Neutrophil (primary cell): Measurements from ENCODE around the gene AMD1.

Source experiments
- H3K27ac ChIP-seq: fragments of 200-600 bp; sonication (generic); 2 replicates; pipeline ENCODE4 v1.5.1; 2016; ENCODE audit warnings: mild to moderate bottlenecking, moderate library complexity
- H3K27me3 ChIP-seq: fragments of 200-600 bp; sonication (generic); 2 replicates; pipeline ENCODE4 v1.6.0; 2016; ENCODE audit warnings: mild to moderate bottlenecking
- H3K36me3 ChIP-seq: fragments of 200-600 bp; sonication (generic); 2 replicates; pipeline ENCODE4 v1.5.1; 2017
- H3K4me1 ChIP-seq, 2 experiments: fragments of 200-600 bp in 1 of 2; sonication (generic) in 1 of 2; 1 replicate in 1 of 2; 2 replicates in 1 of 2; pipeline versions ENCODE4 v1.5.1 to v1.6.1; 2013 to 2016; ENCODE audit warnings: low read depth in 1 of 2, low read length in 1 of 2, mild to moderate bottlenecking in 1 of 2, moderate library complexity in 1 of 2; ENCODE audit not compliant: control insufficient read depth in 1 of 2, insufficient read depth in 1 of 2
- H3K4me3 ChIP-seq, 2 experiments: fragments of 200-600 bp in 1 of 2; sonication (generic) in 1 of 2; 1 replicate in 1 of 2; 2 replicates in 1 of 2; pipeline ENCODE4 v1.5.1; 2013 to 2016; ENCODE audit warnings: low read depth in 1 of 2, low read length in 1 of 2, mild to moderate bottlenecking in 1 of 2, moderate library complexity in 1 of 2
- H3K9me3 ChIP-seq: fragments of 200-600 bp; sonication (generic); 2 replicates; pipeline ENCODE4 v1.5.1; 2016
- TF ChIP-seq, protein P1 (sequence below): fragments of 200-600 bp; sonication (generic); IDR thresholded peaks from 2 replicates; pipeline ENCODE4 v1.5.1; 2016; ENCODE audit warnings: antibody characterized with exemption

The AMD1 gene

DNA sequence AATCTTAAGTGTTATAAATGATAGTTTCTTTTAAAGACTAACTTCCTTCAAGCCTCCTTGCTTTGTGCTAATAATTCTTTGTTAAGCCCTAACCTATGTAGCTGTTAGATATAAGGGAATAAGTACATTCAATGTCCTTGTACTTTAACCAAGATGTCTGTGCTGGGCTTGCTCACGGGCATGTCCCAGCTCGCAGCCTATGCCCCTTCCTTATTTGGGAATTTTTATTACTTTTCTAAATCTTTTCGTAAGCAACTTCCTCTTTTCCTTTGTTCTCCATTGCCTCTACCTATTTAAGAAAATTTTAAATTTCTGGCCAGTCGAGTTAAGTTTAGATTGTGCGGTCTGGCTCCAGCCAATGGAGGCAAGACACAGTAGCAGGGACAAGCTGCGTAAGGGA lies 33.3 kb upstream of the AMD1 start:
- H3K27ac ChIP-seq: no peak overlapping the region
- no peaks in the 10 kb centered on the region for H3K9me3 ChIP-seq
- H3K4me3 ChIP-seq: no peak overlapping the region
- peaks cover 10% of the 10 kb centered on the region in 2 experiments for H3K4me1 ChIP-seq
- TF ChIP-seq, protein P1, sequence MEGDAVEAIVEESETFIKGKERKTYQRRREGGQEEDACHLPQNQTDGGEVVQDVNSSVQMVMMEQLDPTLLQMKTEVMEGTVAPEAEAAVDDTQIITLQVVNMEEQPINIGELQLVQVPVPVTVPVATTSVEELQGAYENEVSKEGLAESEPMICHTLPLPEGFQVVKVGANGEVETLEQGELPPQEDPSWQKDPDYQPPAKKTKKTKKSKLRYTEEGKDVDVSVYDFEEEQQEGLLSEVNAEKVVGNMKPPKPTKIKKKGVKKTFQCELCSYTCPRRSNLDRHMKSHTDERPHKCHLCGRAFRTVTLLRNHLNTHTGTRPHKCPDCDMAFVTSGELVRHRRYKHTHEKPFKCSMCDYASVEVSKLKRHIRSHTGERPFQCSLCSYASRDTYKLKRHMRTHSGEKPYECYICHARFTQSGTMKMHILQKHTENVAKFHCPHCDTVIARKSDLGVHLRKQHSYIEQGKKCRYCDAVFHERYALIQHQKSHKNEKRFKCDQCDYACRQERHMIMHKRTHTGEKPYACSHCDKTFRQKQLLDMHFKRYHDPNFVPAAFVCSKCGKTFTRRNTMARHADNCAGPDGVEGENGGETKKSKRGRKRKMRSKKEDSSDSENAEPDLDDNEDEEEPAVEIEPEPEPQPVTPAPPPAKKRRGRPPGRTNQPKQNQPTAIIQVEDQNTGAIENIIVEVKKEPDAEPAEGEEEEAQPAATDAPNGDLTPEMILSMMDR: no peak
- H3K27me3 ChIP-seq: no peaks in the 10 kb centered on the region
- H3K36me3 ChIP-seq: no peaks in the 10 kb centered on the region

DNA sequence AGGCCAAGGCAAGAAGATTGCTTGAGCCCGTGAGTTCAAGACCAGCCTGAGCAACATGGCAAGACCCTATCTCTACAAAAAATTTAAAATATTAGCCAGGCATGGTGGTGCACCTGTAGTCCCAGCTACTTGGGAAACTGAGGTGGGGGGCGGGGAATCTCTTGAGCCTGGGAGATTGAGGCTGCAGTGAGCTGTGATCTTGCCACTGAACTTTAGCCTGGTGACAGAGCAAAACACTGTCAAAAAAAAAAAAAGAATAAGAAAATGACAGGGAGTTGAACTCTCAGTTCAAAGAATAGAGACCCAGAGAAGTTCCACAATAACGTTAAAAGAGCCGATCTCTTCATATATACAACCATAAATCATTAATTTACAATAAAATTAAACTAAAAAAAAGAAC lies 24.8 kb upstream of the AMD1 start:
- TF ChIP-seq, protein P1: no peak
- no peaks in the 10 kb centered on the region for H3K9me3 ChIP-seq
- no peak overlapping the region for H3K27ac ChIP-seq
- H3K27me3 ChIP-seq: no peaks in the 10 kb centered on the region
- no peaks in the 10 kb centered on the region for H3K36me3 ChIP-seq
- peaks cover 31 to 32% of the 10 kb centered on the region in 2 experiments for H3K4me1 ChIP-seq
- no peak overlapping the region for H3K4me3 ChIP-seq

DNA sequence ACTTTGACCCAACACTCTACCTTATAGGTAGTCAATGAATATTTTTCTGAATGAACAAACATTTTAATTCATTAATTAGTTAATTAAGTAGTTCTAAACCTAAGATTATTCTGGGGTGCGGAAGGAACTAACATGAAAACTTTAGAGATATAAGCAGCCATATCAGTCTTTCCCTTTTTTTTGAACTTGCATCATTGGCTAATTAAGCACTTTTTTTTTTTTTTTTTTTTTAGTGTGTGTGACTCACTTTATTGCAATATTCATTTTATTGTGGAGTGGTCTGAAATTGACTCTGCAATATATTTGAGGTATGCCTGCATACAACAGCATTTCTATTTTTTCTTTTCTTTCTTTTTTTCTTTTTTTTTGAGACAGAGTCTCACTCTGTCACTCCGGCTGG lies 21.8 kb upstream of the AMD1 start:
- Histone ChIP-seq H3K27me3 (no peaks in the 10 kb centered on the region), H3K36me3 (no peaks in the 10 kb centered on the region), H3K9me3 (no peaks in the 10 kb centered on the region), H3K4me1 (peaks cover 49 to 52% of the 10 kb centered on the region in 2 experiments), H3K4me3 (no peak overlapping the region), H3K27ac (no peak overlapping the region)
- TF ChIP-seq, protein P1: no peak

DNA sequence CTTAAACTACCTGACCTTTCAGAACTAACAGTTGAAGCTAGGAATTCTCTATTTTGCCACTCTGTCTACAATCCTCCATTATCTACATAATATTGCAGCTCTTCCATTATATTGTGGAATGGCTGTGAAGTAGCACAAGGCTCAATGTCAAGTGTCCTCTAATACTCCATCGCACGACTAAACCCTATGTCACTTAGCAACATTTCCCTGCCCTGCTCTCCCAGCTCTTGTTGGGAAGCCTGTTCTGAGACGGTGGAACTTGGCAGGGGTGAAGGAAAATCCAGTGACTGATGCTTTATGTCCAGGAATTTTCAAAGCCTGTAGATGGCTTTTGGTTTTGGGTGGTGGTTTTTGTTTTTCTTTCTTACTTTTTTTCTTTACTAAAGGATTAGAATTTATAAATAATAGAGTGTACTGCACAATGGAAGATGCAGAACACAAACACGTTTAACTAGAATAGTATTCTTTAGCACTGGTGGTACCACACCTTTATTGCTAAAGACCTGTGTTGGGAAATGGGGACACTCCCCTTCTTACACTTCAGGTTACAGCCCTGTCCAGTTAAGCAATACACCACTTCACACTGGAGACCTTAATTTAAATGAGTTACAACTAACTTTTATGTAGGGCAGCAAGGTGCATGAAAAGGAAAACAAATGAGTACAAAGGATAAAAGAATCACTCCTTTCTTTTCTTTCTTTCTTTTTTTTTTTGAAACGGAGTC lies 20.7 kb upstream of the AMD1 start:
- H3K36me3 ChIP-seq: no peaks in the 10 kb centered on the region

DNA sequence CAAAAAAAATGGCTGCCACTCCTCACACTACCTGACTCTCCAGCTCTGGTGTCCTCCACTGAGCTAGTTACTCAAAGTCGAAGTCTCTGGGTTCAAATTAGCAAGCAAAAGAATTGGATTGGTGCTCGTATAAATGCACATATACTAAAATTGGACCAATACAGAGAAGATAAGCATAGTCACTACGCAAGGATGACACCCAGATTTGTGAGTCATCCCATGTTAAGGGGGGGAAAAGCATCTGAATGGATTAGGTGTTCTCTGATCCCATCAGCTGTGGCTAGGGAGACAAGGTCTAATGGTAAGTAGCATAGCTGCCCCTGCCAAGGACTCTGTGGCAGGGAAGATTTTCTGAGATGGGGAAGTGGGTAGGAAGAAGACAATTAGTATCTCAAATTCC lies 18.3 kb upstream of the AMD1 start:
- peaks cover 80 to 86% of the 10 kb centered on the region in 2 experiments for H3K4me1 ChIP-seq

More for the DNA sequence above, 20.7 kb upstream of the AMD1 start:
- Histone ChIP-seq H3K4me3 (peak overlapping the region; percentile 31 to 46), H3K9me3 (no peaks in the 10 kb centered on the region), H3K27me3 (no peaks in the 10 kb centered on the region), H3K4me1 (peaks cover 60 to 63% of the 10 kb centered on the region in 2 experiments), H3K27ac (peak overlapping the region; percentile 71)
- TF ChIP-seq, protein P1: no peak

More for the DNA sequence above, 18.3 kb upstream of the AMD1 start:
- no peaks in the 10 kb centered on the region for H3K27me3 ChIP-seq
- no peaks in the 10 kb centered on the region for H3K36me3 ChIP-seq
- H3K4me3 ChIP-seq: no peak overlapping the region
- peak overlapping the region; percentile 71 for H3K27ac ChIP-seq
- no peaks in the 10 kb centered on the region for H3K9me3 ChIP-seq
- TF ChIP-seq, protein P1: no peak
